Measurements from ENCODE around the gene MYZAP. TPM values are rescaled to one million over a fixed set of nuclear protein-coding genes. Genes with fewer than 3 reads are reported as not detected.

The MYZAP gene
- total RNA-seq, 1 experiment from 2014 or later: 6.4 TPM

DNA sequence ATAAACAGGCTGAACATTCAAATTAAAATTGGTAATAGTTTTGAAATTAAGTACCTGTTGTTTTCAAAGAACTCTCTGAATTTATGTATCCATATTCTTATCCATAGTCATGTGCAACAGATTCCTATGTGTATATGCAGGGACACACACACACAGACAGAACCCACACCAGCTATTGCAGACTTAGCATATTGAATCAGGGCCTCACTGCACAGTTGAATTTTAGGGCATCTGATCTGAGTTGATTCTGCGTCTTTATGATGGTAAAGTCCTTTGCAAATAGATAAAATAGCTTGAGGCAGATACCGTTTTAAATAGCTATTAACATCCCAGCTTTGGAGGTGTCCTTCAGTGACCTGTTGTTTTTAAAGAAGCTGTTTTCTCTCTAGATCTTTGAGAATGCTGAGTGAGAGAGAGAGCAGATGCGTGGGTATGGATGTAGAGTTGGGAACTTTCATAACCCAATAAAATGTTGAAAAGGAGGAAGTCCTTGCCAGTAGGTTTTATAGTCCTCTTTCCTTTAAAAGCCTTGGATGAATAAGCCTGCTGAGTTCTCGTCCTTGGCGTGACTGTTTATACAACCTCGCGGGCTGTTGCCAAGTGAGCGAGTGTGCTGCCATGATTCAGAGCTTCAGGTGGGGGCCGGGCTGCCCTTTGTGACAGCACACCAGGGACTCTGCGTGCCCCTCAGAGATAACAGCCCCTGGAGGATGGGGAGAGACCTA, 18.3 kb downstream of the MYZAP start:
- ChIA-PET POLR2A (interaction anchor here (1.0 kb wide), 1 partner anchor 19 kb away, joined by 3 read pairs; no protein-coding TSS in a partner anchor), CTCF (no interaction called here)
- Histone ChIP-seq H3K27me3 (replicated peaks; ENCODE audit: control insufficient read depth, insufficient read depth, low read length) (no peaks in the 10 kb centered on the region), H3K9me3 (no peaks in the 10 kb centered on the region), H3K36me3 (ENCODE audit: control insufficient read depth, insufficient read depth, low read length) (no peaks in the 10 kb centered on the region), H3K4me1 (no peaks in the 10 kb centered on the region), H3K4me3 (ENCODE audit: low read depth, low read length) (no peak overlapping the region)
- Mint-ChIP-seq H3K4me1 (ENCODE audit: low read depth, unreplicated experiment) (no peaks in the 10 kb centered on the region), H3K36me3 (ENCODE audit: insufficient read depth, unreplicated experiment) (no peaks in the 10 kb centered on the region), H3K9me3 (ENCODE audit: unreplicated experiment) (no peaks in the 10 kb centered on the region), H3K4me3 (ENCODE audit: unreplicated experiment) (no peak overlapping the region), H3K27ac (ENCODE audit: unreplicated experiment) (no peak overlapping the region), H3K27me3 (ENCODE audit: insufficient read depth, unreplicated experiment) (no peaks in the 10 kb centered on the region)
- TF ChIP-seq, protein P1, sequence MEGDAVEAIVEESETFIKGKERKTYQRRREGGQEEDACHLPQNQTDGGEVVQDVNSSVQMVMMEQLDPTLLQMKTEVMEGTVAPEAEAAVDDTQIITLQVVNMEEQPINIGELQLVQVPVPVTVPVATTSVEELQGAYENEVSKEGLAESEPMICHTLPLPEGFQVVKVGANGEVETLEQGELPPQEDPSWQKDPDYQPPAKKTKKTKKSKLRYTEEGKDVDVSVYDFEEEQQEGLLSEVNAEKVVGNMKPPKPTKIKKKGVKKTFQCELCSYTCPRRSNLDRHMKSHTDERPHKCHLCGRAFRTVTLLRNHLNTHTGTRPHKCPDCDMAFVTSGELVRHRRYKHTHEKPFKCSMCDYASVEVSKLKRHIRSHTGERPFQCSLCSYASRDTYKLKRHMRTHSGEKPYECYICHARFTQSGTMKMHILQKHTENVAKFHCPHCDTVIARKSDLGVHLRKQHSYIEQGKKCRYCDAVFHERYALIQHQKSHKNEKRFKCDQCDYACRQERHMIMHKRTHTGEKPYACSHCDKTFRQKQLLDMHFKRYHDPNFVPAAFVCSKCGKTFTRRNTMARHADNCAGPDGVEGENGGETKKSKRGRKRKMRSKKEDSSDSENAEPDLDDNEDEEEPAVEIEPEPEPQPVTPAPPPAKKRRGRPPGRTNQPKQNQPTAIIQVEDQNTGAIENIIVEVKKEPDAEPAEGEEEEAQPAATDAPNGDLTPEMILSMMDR (IDR thresholded peaks at IDR 0.05; ENCODE audit: insufficient read depth in 1 of 2, low read depth in 1 of 2, low read length in 1 of 2, severe bottlenecking in 1 of 2, unreplicated experiment in 1 of 2): no peak
- intact Hi-C loops (cut with micrococcal nuclease; ENCODE audit: unreplicated experiment): loop anchor here (2.0 kb wide), 1 partner anchor 13 kb away; no protein-coding TSS in a partner anchor
- no TSS peak for BruUV-seq (replicated peaks)
- DNase-seq: no peak

DNA sequence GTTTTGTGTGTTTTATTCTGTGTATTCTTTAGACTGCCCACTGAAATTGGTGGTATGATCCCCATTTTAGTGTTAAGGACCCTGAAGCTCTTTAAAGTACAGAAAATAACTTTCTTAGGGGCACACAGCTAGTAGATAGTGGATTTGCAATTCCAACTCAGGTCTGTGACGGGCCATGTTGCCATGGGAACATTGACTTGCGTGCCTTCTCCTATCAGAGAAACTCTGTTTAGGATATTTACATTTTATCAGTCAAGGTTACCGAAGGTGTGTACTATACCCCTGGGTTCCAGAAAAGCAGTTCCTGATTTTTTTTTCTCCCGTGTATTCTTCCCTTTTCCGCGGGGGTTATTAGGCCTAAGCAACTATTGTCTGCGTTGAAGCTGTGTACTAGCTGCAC, 19.4 kb downstream of the MYZAP start:
- intact Hi-C loops (cut with micrococcal nuclease; ENCODE audit: unreplicated experiment): loop anchor here (2.0 kb wide), 1 partner anchor 14 kb away; no protein-coding TSS in a partner anchor
- Mint-ChIP-seq H3K27ac (ENCODE audit: unreplicated experiment) (no peak overlapping the region), H3K4me1 (ENCODE audit: low read depth, unreplicated experiment) (no peaks in the 10 kb centered on the region), H3K27me3 (ENCODE audit: insufficient read depth, unreplicated experiment) (no peaks in the 10 kb centered on the region), H3K36me3 (ENCODE audit: insufficient read depth, unreplicated experiment) (no peaks in the 10 kb centered on the region), H3K4me3 (ENCODE audit: unreplicated experiment) (no peak overlapping the region), H3K9me3 (ENCODE audit: unreplicated experiment) (no peaks in the 10 kb centered on the region)
- no TSS peak for BruUV-seq (replicated peaks)
- Histone ChIP-seq H3K4me3 (ENCODE audit: low read depth, low read length) (no peak overlapping the region), H3K36me3 (ENCODE audit: control insufficient read depth, insufficient read depth, low read length) (no peaks in the 10 kb centered on the region), H3K9me3 (no peaks in the 10 kb centered on the region), H3K27me3 (replicated peaks; ENCODE audit: control insufficient read depth, insufficient read depth, low read length) (no peaks in the 10 kb centered on the region), H3K4me1 (no peaks in the 10 kb centered on the region)
- POLR2A ChIA-PET: no interaction called here
- CTCF ChIA-PET: interaction anchor here (1.0 kb wide), 1 partner anchor 51 kb away, joined by 4 read pairs; no protein-coding TSS in a partner anchor
- TF ChIP-seq, protein P1 (IDR thresholded peaks at IDR 0.05; ENCODE audit: insufficient read depth in 1 of 2, low read depth in 1 of 2, low read length in 1 of 2, severe bottlenecking in 1 of 2, unreplicated experiment in 1 of 2): no peak
- DNase-seq: no peak

DNA sequence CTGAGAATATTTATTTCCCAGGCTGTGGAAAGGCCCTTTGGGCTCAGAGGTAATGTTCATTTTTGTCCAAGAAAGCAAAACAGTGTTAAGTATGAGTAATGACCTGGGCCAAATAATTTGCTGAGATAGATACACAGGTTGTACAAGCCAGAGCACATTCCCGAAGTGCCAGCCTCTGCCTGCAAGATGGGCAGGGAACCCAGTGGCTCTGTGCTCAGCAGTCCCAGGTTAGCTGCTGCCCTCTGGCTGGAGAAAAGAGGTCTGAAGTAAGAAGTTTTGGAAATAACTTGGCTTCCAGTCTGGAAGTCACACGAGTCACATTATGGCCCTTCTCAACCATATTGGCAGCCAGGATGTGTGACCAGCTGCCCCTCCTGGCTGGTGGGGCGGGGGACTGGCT, 20.2 kb downstream of the MYZAP start:
- Histone ChIP-seq H3K9me3 (no peaks in the 10 kb centered on the region), H3K4me3 (ENCODE audit: low read depth, low read length) (no peak overlapping the region), H3K36me3 (ENCODE audit: control insufficient read depth, insufficient read depth, low read length) (no peaks in the 10 kb centered on the region), H3K27me3 (replicated peaks; ENCODE audit: control insufficient read depth, insufficient read depth, low read length) (no peaks in the 10 kb centered on the region), H3K4me1 (no peaks in the 10 kb centered on the region)
- Mint-ChIP-seq H3K27ac (ENCODE audit: unreplicated experiment) (no peak overlapping the region), H3K4me1 (ENCODE audit: low read depth, unreplicated experiment) (no peaks in the 10 kb centered on the region), H3K36me3 (ENCODE audit: insufficient read depth, unreplicated experiment) (no peaks in the 10 kb centered on the region), H3K27me3 (ENCODE audit: insufficient read depth, unreplicated experiment) (no peaks in the 10 kb centered on the region), H3K4me3 (ENCODE audit: unreplicated experiment) (no peak overlapping the region), H3K9me3 (ENCODE audit: unreplicated experiment) (no peaks in the 10 kb centered on the region)
- intact Hi-C loops (cut with micrococcal nuclease; ENCODE audit: unreplicated experiment): loop anchor here (1.0 to 2.0 kb wide), 2 partner anchors 15 to 51 kb away; no protein-coding TSS in a partner anchor
- TF ChIP-seq, protein P1 (IDR thresholded peaks at IDR 0.05; ENCODE audit: insufficient read depth in 1 of 2, low read depth in 1 of 2, low read length in 1 of 2, severe bottlenecking in 1 of 2, unreplicated experiment in 1 of 2): peak in 1 of 2 experiments; percentile 21
- BruUV-seq (replicated peaks): no TSS peak
- peak; percentile 38 to 39 for DNase-seq
- ChIA-PET POLR2A (no interaction called here), CTCF (interaction anchor here (0.9 to 1.3 kb wide), 2 partner anchors 31 to 52 kb away, joined by 3 to 7 read pairs; no protein-coding TSS in a partner anchor)
